GM19043 (cell line): ENCODE measurements around the gene LTB4R.
"Not testable (repeated sequence)": the region's sequence is repeated elsewhere in the genome, so short reads cannot be mapped to it uniquely, and the experiment has no call there.

Experiments used
- ATAC-seq: cut with Tn5 transposase; IDR thresholded peaks from one replicate; pipeline ENCODE4 v1.9.1; 2021; ENCODE audit warnings: low read depth; ENCODE audit not compliant: unreplicated experiment

The LTB4R gene

GRCh38 chr14:24317141-24317928, 6.0 kb downstream of the LTB4R start:
- ATAC-seq, result no peak

GRCh38 chr14:24321212-24321975, 10.1 kb downstream of the LTB4R start:
- ATAC-seq, result no peak

GRCh38 chr14:24322672-24323071, 11.4 kb downstream of the LTB4R start:
- no peak for ATAC-seq

GRCh38 chr14:24323341-24323740, 12.0 kb downstream of the LTB4R start:
- ATAC-seq, result no peak

GRCh38 chr14:24324024-24324423, 12.7 kb downstream of the LTB4R start:
- no peak for ATAC-seq

- ATAC-seq, result no peak
These were observed 13.8 kb downstream of the LTB4R start for GRCh38 chr14:24325041-24325530.

- ATAC-seq, result no peak
These were observed 14.7 kb downstream of the LTB4R start for GRCh38 chr14:24325963-24326362.

- ATAC-seq, result no peak
These were observed 16.0 kb downstream of the LTB4R start for GRCh38 chr14:24327303-24327702.

GRCh38 chr14:24327914-24328313, 16.6 kb downstream of the LTB4R start:
- ATAC-seq, result not testable (repeated sequence)

GRCh38 chr14:24329073-24329663, 17.9 kb downstream of the LTB4R start:
- no peak for ATAC-seq

- ATAC-seq, result no peak
These were observed 18.4 kb downstream of the LTB4R start for GRCh38 chr14:24329736-24330135.

GRCh38 chr14:24330973-24331674, 19.8 kb downstream of the LTB4R start:
- no peak for ATAC-seq

- no peak for ATAC-seq
These were observed 20.5 kb downstream of the LTB4R start for GRCh38 chr14:24331731-24332267.

- ATAC-seq, result peak; percentile 67
These were observed 21.1 kb downstream of the LTB4R start for GRCh38 chr14:24332268-24332993.

- ATAC-seq, result no peak
These were observed 23.4 kb downstream of the LTB4R start, which contains the start of gene ADCY4 for GRCh38 chr14:24334431-24335291. ADCY4 (minus strand) TSS chr14:24335071; CDS start chr14:24334652, 419 bp downstream.

- no peak for ATAC-seq
These were observed 24.3 kb downstream of the LTB4R start for GRCh38 chr14:24335461-24336171.

- no peak for ATAC-seq
These were observed 26.0 kb downstream of the LTB4R start for GRCh38 chr14:24337144-24337823.

GRCh38 chr14:24337824-24338175, 26.5 kb downstream of the LTB4R start:
- ATAC-seq, result no peak
